Stomach (tissue), 9 donors: ENCODE results near the gene LRFN2. TPM values are rescaled to one million over a fixed set of nuclear protein-coding genes. Genes with fewer than 3 reads are reported as not detected.

Experiments used
- DNase-seq, 2 donors: peaks; one replicate each; pipeline versions ENCODE4 v3.0.0 to v3.0.0-alpha.2; 2013 to 2019
- H3K27ac ChIP-seq, 5 donors: fragments of 200-600 bp in 4 of 5; sonication (generic) in 4 of 5; one replicate each; pipeline ENCODE4 v1.5.1; 2013 to 2019; ENCODE audit warnings: mild to moderate bottlenecking in 1 of 5, moderate library complexity in 1 of 5
- H3K27me3 ChIP-seq, 3 donors: fragments of 200-600 bp; sonication (generic); one replicate each; pipeline ENCODE4 v1.5.1; 2017 to 2019; ENCODE audit warnings: mixed run types in 1 of 3
- H3K36me3 ChIP-seq, 4 donors: fragments of 200-600 bp; sonication (generic); 1 replicate in 3 of 4; 2 replicates in 1 of 4; pipeline ENCODE4 v1.5.1; 2016 to 2019
- H3K4me1 ChIP-seq, 4 donors: fragments of 200-600 bp; sonication (generic); one replicate each; pipeline ENCODE4 v1.5.1; 2016 to 2019
- H3K4me3 ChIP-seq, 4 donors: fragments of 200-600 bp; sonication (generic) in 3 of 4; one replicate each; pipeline ENCODE4 v1.5.1; 2016 to 2019; ENCODE audit warnings: mild to moderate bottlenecking in 1 of 4
- H3K9me3 ChIP-seq, 4 donors: fragments of 200-600 bp; sonication (generic); one replicate each; pipeline ENCODE4 v1.5.1; 2016 to 2019
- CTCF ChIP-seq, 7 experiments: fragments of 450-650 bp in 4 of 7; fragments of 200-600 bp in 3 of 7; sonication (generic) in 3 of 7; IDR thresholded peaks; one replicate each; pipeline ENCODE4 v1.5.1; 2016 to 2019; ENCODE audit warnings: antibody characterized with exemption in 7 of 7, control low read depth in 2 of 7, mild to moderate bottlenecking in 1 of 7
- EP300 ChIP-seq: sonication (generic); formaldehyde crosslinking; IDR thresholded peaks from one replicate; pipeline ENCODE4 v1.6.1; 2017; ENCODE audit warnings: antibody characterized with exemption
- POLR2A ChIP-seq, 4 donors: fragments of 450-650 bp; IDR thresholded peaks; one replicate each; pipeline ENCODE4 v1.6.1; 2016; ENCODE audit warnings: antibody characterized with exemption in 4 of 4, control low read depth in 2 of 4, mild to moderate bottlenecking in 1 of 4, moderate library complexity in 1 of 4
- POLR2AphosphoS5 ChIP-seq, 3 donors: sonication (generic); formaldehyde crosslinking; IDR thresholded peaks; one replicate each; pipeline ENCODE4 v1.6.1; 2016; ENCODE audit warnings: antibody characterized with exemption in 3 of 3
- WGBS, 5 donors: extraction: QIAGEN DNeasy Blood & Tissue Kit in 3 of 5; methylation state at CpG; one replicate each; pipeline versions ENCODE4 v1.1.5 to v1.1.7; 2013 to 2018; 5-methylcytosine and 5-hydroxymethylcytosine counted together
- intact Hi-C: fragments of 100-400 bp; cut with DNase I; formaldehyde crosslinking; loops from one replicate; pipeline ENCODE4 v1.15.1; 2023; ENCODE audit warnings: low total_unique reads
- polyA plus RNA-seq, 3 donors: library from polyadenylated mRNA; stranded (reverse); fragments of 200-250 nt; gene quantifications; one replicate each; pipeline ENCODE4 v1.2.3, GENCODE V29; 2013
- total RNA-seq, 5 donors: library from RNA; depleted of rRNA; stranded (reverse); fragments of >200 nt; gene quantifications; one replicate each; pipeline versions ENCODE4 v1.1.0 to v1.2.3, GENCODE V29; 2014 to 2016
- donor health status: healthy with polysubstance abuse.
- donor health status: Bipolar disorder and iron deficiency.
- donor health status: healthy.

Gene LRFN2
- total and polyA plus RNA-seq, 8 donors: 0.10 TPM; not detected in 7

- Histone ChIP-seq H3K27me3 (no peaks in the 10 kb centered on the region), H3K27ac (no peak overlapping the region), H3K4me1 (no peaks in the 10 kb centered on the region), H3K9me3 (no peaks in the 10 kb centered on the region), H3K4me3 (no peak overlapping the region), H3K36me3 (no peaks in the 10 kb centered on the region)
- DNase-seq: no peak
- TF ChIP-seq POLR2A (IDR thresholded peaks at IDR 0.05): no peak
- TF ChIP-seq EP300: no peak
- TF ChIP-seq CTCF (IDR thresholded peaks at IDR 0.05): no peak
- TF ChIP-seq POLR2AphosphoS5 (IDR thresholded peaks at IDR 0.05): no peak
- intact Hi-C loops: no loop called here
- 65 to 90% (median 80%) methylated on average over 2 of the region's 2 CpGs for WGBS, 5 donors
These were observed 43.4 kb downstream of the LRFN2 start for GRCh38 chr6:40543776-40544175.

- intact Hi-C loops: no loop called here
- Histone ChIP-seq H3K27ac (no peak overlapping the region), H3K9me3 (no peaks in the 10 kb centered on the region), H3K27me3 (peaks cover 0 to 2% (median 0%) of the 10 kb centered on the region in 3 donors), H3K4me3 (no peak overlapping the region), H3K4me1 (no peaks in the 10 kb centered on the region), H3K36me3 (no peaks in the 10 kb centered on the region)
- no peak for TF ChIP-seq CTCF (IDR thresholded peaks at IDR 0.05)
- no peak for TF ChIP-seq EP300
- no peak for TF ChIP-seq POLR2A (IDR thresholded peaks at IDR 0.05)
- TF ChIP-seq POLR2AphosphoS5 (IDR thresholded peaks at IDR 0.05): no peak
- no peak for DNase-seq
- 67 to 86% (median 79%) methylated on average over 5 of the region's 5 CpGs for WGBS, 5 donors
These were observed 44.0 kb downstream of the LRFN2 start for GRCh38 chr6:40543146-40543545.

- WGBS, 5 donors: 64 to 74% (median 68%) methylated on average over 4 to 5 of the region's 5 CpGs
- H3K27me3 ChIP-seq: peaks cover 0 to 2% (median 0%) of the 10 kb centered on the region in 3 donors
- intact Hi-C loops: no loop called here
- H3K27ac ChIP-seq: no peak overlapping the region
- no peaks in the 10 kb centered on the region for H3K9me3 ChIP-seq
- TF ChIP-seq POLR2A (IDR thresholded peaks at IDR 0.05) (no peak), CTCF (IDR thresholded peaks at IDR 0.05) (no peak), EP300 (no peak), POLR2AphosphoS5 (IDR thresholded peaks at IDR 0.05) (no peak)
- H3K36me3 ChIP-seq: no peaks in the 10 kb centered on the region
- H3K4me3 ChIP-seq: no peak overlapping the region
- DNase-seq: no peak
- H3K4me1 ChIP-seq: no peaks in the 10 kb centered on the region
These were observed 44.9 kb downstream of the LRFN2 start for GRCh38 chr6:40542175-40542764.

GRCh38 chr6:40541556-40542174 lies 45.5 kb downstream of the LRFN2 start:
- no peak overlapping the region for H3K4me3 ChIP-seq
- 53 to 71% (median 65%) methylated on average over 6 to 9 of the region's 9 CpGs for WGBS, 5 donors

More at GRCh38 chr6:40541556-40542174, 45.5 kb downstream of the LRFN2 start:
- DNase-seq: no peak
- no peak overlapping the region for H3K27ac ChIP-seq
- H3K36me3 ChIP-seq: no peaks in the 10 kb centered on the region
- H3K27me3 ChIP-seq: peaks cover 0 to 2% (median 0%) of the 10 kb centered on the region in 3 donors
- no peaks in the 10 kb centered on the region for H3K9me3 ChIP-seq
- no peak for TF ChIP-seq POLR2A (IDR thresholded peaks at IDR 0.05)
- TF ChIP-seq EP300: no peak
- no peak for TF ChIP-seq CTCF (IDR thresholded peaks at IDR 0.05)
- no peak for TF ChIP-seq POLR2AphosphoS5 (IDR thresholded peaks at IDR 0.05)
- intact Hi-C loops: no loop called here
- no peaks in the 10 kb centered on the region for H3K4me1 ChIP-seq
